ENCODE data around the gene CACNA1B. TPM values are rescaled to one million over a fixed set of nuclear protein-coding genes. Genes with fewer than 3 reads are reported as not detected.

The CACNA1B gene
- total RNA-seq, 1 donor from 2014 or later = 3.1 TPM

DNA sequence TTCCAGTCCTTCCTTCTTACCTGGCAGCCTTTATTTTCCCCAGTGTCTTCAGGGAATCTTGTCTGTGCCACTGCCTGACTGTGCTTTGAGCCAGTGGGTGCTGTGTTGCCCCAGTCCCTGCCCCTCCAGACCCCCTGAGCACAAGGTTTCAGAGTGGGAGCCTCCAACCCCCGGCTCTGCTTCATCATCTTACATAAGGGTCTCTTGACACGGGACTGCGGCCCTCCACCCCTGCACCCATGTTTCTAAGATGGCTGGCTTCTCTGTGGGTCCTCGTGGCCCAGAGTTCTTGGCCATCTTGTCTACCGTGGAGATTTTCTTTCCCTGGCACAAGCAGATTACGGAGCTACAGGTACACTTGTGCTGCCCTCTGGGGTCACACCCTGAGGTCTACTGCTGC, 194.1 kb downstream of the CACNA1B start:
- no peaks in the 10 kb centered on the region for H3K36me3 Mint-ChIP-seq (ENCODE audit: low read depth)
- H3K27ac Mint-ChIP-seq (ENCODE audit: unreplicated experiment) = no peak overlapping the region
- DNase-seq (ENCODE audit: low read depth, low spot score) = no peak
- H3K27me3 Mint-ChIP-seq (ENCODE audit: low read depth) = no peaks in the 10 kb centered on the region
- no peak overlapping the region for H3K4me3 Mint-ChIP-seq
- H3K4me1 Mint-ChIP-seq = no peaks in the 10 kb centered on the region
- H3K9me3 Mint-ChIP-seq = no peaks in the 10 kb centered on the region
- TF ChIP-seq, protein P1, sequence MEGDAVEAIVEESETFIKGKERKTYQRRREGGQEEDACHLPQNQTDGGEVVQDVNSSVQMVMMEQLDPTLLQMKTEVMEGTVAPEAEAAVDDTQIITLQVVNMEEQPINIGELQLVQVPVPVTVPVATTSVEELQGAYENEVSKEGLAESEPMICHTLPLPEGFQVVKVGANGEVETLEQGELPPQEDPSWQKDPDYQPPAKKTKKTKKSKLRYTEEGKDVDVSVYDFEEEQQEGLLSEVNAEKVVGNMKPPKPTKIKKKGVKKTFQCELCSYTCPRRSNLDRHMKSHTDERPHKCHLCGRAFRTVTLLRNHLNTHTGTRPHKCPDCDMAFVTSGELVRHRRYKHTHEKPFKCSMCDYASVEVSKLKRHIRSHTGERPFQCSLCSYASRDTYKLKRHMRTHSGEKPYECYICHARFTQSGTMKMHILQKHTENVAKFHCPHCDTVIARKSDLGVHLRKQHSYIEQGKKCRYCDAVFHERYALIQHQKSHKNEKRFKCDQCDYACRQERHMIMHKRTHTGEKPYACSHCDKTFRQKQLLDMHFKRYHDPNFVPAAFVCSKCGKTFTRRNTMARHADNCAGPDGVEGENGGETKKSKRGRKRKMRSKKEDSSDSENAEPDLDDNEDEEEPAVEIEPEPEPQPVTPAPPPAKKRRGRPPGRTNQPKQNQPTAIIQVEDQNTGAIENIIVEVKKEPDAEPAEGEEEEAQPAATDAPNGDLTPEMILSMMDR (conservative IDR thresholded peaks at IDR 0.05) = no peak

DNA sequence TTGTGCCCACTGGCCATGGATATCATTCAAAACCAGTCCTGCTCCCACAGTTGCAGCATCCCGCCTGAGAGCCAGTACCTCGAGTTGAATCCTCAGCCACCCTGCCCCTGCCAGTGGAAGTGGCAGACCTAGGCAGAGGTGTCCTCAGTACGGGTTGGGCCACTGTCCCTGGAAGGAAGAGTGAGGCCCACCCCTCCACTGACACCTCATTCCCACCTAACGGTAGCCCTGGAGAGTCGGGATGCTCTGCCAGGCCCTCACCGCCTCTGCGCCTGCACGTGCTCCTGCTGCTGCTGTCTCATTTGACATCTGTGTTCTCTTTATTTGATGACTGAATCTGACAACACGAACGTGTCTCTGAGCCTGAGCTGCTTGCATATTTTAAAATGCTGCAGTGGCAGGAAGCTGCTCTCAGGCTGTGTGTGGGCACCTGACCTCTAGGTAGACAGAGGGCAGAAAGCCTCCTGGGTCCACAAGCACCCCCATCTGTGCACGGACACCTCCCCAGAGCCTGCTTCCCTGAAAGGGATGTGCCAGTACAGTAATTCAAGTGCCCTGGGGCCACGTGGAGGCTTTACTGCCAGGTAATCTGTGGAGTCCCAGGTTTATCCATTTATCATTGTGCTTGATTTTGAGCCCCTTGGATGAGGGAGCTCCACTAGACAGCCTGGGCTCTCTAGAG, 194.7 kb downstream of the CACNA1B start:
- Mint-ChIP-seq H3K4me1 (no peaks in the 10 kb centered on the region), H3K4me3 (no peak overlapping the region), H3K27me3 (ENCODE audit: low read depth) (no peaks in the 10 kb centered on the region), H3K36me3 (ENCODE audit: low read depth) (no peaks in the 10 kb centered on the region), H3K9me3 (no peaks in the 10 kb centered on the region), H3K27ac (ENCODE audit: unreplicated experiment) (no peak overlapping the region)
- TF ChIP-seq, protein P1 (conservative IDR thresholded peaks at IDR 0.05) = no peak
- no peak for DNase-seq (ENCODE audit: low read depth, low spot score)

DNA sequence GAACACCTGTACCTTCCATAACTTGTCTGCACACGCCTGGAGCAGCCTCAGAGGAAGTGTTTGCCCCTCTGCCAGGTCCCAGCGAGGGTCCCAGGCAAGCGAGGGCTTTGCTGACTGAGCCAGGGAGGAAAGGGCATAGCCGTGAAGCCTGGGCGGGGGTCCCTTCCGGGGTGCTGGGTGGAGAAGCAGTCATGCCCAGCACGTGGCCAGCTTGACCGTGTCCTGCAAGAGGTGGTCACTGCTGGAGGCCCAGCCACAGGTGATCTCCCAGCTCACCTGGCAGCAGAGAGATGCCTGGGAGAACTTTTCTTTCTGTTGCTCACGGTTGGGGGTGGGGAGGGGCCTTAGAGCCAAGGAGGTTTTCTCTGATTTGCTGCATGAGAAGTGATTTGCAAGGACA, 195.3 kb downstream of the CACNA1B start:
- TF ChIP-seq, protein P1 (conservative IDR thresholded peaks at IDR 0.05) = no peak
- H3K4me3 Mint-ChIP-seq = no peak overlapping the region
- no peak overlapping the region for H3K27ac Mint-ChIP-seq (ENCODE audit: unreplicated experiment)
- no peaks in the 10 kb centered on the region for H3K27me3 Mint-ChIP-seq (ENCODE audit: low read depth)
- DNase-seq (ENCODE audit: low read depth, low spot score) = no peak
- no peaks in the 10 kb centered on the region for H3K36me3 Mint-ChIP-seq (ENCODE audit: low read depth)
- H3K9me3 Mint-ChIP-seq = no peaks in the 10 kb centered on the region
- no peaks in the 10 kb centered on the region for H3K4me1 Mint-ChIP-seq

DNA sequence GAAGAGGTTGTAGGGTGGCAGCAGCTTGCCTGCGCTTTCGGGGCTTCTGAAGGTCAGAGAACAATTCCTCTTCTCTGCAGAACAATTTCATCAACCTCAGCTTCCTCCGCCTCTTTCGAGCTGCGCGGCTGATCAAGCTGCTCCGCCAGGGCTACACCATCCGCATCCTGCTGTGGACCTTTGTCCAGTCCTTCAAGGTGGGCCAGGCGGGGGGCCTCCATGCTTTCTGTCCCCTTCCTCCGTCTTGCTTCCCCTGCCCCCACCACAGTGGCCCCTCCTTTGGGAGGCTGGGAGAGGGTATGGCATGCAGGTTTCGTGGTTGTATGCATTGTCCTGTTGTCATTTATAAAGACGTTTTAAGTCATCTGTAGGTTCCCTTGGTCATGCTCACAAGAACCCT, 195.8 kb downstream of the CACNA1B start:
- TF ChIP-seq, protein P1 (conservative IDR thresholded peaks at IDR 0.05) = no peak
- no peak for DNase-seq (ENCODE audit: low read depth, low spot score)
- H3K4me1 Mint-ChIP-seq = no peaks in the 10 kb centered on the region
- H3K27ac Mint-ChIP-seq (ENCODE audit: unreplicated experiment) = peak overlapping the region; percentile 68
- H3K27me3 Mint-ChIP-seq (ENCODE audit: low read depth) = no peaks in the 10 kb centered on the region
- H3K4me3 Mint-ChIP-seq = no peak overlapping the region
- no peaks in the 10 kb centered on the region for H3K9me3 Mint-ChIP-seq
- H3K36me3 Mint-ChIP-seq (ENCODE audit: low read depth) = no peaks in the 10 kb centered on the region

DNA sequence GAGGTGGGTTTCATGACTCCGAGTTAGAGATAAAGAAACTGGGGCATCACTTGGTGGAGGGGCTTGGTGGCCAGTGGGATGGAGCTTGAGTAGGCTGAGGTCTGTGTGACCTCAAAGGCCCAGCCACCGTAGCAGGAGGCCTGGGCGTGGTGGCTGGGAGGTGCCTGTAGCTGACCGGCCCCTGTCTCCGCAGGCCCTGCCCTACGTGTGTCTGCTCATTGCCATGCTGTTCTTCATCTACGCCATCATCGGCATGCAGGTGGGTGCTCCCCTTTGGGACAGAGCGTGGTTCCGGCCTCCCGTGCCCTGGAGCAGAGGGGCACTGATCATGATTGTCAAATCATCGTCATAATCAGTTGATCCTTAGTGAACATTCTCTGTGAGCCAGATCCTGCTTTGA, 196.2 kb downstream of the CACNA1B start:
- DNase-seq (ENCODE audit: low read depth, low spot score) = no peak

More for the DNA sequence above, 196.2 kb downstream of the CACNA1B start:
- no peak overlapping the region for H3K4me3 Mint-ChIP-seq
- no peak overlapping the region for H3K27ac Mint-ChIP-seq (ENCODE audit: unreplicated experiment)
- H3K36me3 Mint-ChIP-seq (ENCODE audit: low read depth) = no peaks in the 10 kb centered on the region
- H3K4me1 Mint-ChIP-seq = no peaks in the 10 kb centered on the region
- TF ChIP-seq, protein P1 (conservative IDR thresholded peaks at IDR 0.05) = no peak
- H3K27me3 Mint-ChIP-seq (ENCODE audit: low read depth) = no peaks in the 10 kb centered on the region
- no peaks in the 10 kb centered on the region for H3K9me3 Mint-ChIP-seq

Data from neural crest cell (in vitro differentiated cells).